ENCODE results near the gene KLC1.

KLC1 gene

DNA sequence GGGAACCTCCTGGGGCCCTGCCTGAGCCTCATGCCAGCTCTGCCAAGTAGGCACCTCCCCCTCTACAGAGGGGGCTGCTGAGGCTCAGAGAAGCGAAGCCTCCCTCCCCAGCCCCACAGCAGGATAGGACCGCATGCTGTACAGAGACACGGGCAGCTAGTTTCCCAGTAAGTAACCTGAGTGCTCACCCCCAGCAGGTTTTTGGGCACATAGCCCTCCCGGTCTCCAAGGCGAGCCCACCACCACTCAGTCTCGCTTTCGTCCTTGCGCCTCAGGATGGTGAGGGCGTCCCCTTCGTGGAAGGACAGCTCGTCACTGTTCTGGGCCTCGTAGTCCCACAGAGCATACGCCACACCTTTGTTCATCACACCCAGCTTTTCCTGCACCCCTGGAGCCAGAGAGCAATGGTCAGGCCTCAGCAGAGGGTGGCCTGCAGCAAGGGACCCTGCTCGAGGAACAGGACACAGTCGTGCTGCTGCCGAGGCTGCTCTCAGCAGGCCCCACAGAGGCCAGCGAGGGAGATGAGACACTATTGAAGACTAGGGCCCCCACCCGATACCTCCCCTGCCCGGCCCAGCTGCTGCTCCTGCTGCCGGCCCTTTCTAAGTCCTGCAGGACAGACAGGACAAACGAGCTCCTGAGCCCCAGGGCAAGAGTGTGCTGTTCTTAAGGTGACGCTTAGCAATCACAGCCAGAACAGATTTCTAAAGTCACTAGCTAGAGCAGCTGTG, 107.0 kb downstream of the KLC1 start:
- DNase-seq (ENCODE audit: low spot score): no peak

DNA sequence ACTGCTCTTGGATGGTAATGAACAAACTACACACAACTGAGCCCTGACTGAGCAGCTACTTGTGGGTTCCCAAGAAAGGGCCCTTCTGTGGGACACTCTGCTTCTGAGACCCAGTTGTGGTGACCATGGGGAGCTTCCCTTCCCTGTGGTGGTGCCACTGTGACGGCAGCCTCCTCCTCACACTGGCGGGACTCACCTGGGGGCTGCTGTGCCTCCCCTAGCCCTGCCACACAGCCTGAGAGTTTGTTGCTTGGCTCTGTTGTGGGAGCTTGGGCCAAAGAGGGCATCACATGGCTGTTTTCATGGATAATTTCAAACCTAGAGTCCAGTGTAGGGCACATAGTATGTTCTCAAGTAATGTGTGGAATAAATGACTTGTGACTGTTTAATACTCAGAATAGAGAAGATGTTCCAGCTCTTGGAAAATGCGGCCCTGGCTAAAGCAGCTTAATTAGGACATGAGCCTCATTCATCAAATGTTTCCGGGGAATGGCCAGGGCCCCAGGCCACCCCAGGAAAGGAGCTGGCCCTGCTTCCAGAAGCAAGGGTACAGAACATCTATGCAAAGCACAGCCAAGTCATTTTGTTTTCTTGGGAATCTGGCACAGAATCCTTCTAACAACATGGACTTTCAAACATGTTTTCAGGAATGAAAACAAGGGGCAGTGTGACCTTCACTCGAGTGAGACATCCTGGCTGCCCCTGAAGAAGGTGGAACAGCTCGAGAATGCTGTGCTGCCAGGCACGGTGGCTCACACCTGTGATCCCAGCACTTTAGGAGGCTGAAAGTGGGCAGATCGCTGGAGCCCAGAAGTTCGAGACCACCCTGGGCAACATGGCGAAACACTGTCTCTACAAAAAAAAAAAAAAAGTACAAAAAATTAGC, 107.8 kb downstream of the KLC1 start:
- DNase-seq (ENCODE audit: low spot score): no peak

DNA sequence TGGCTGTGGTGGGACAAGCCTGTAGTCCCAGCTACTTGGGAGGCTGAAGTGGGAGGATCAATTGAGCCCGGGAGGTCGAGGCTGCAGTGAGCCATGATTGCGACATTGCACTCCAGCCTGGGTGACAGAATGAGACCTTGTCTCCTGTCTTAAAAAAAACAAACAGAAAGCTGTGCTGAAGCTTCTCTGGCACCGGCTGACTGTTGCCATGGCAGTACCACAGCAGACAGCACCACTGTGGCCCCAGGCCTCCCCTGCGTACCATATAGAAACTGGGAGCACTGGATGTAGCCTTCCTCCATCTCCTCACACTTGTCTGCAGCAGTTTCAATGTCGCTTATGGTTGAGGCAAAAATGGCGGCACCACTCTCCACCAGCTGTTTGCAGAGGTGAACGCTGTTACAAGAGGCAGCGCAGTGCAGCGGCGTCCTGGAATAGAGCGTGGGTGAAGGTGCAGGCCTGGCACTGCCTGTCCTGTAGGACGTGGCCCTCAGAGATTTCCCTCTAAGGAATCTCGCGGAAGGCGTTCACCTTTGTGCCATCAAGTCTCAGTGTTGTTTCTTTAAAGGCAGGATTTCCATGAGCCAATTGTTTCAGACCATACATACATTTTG, 108.5 kb downstream of the KLC1 start:
- no peak for DNase-seq (ENCODE audit: low spot score)

DNA sequence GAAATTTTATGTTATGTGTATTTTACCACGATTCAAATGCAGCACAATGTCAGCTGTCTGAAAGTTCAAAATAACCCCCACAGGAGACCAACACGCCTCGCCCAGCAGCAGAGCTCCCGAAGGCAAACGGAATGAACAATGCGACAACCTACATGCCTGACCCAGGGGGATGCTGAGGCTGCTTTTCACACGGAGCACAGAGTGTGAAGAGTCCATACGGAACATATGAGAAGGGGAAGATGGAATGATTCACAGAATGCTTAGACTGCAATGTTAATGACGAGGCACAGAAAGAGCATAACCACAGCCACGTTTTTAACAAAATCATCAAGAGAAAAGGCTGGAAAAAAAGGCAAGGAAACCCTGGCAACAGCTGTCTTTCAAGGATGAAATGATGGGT, 109.2 kb downstream of the KLC1 start:
- no peak for DNase-seq (ENCODE audit: low spot score)

DNA sequence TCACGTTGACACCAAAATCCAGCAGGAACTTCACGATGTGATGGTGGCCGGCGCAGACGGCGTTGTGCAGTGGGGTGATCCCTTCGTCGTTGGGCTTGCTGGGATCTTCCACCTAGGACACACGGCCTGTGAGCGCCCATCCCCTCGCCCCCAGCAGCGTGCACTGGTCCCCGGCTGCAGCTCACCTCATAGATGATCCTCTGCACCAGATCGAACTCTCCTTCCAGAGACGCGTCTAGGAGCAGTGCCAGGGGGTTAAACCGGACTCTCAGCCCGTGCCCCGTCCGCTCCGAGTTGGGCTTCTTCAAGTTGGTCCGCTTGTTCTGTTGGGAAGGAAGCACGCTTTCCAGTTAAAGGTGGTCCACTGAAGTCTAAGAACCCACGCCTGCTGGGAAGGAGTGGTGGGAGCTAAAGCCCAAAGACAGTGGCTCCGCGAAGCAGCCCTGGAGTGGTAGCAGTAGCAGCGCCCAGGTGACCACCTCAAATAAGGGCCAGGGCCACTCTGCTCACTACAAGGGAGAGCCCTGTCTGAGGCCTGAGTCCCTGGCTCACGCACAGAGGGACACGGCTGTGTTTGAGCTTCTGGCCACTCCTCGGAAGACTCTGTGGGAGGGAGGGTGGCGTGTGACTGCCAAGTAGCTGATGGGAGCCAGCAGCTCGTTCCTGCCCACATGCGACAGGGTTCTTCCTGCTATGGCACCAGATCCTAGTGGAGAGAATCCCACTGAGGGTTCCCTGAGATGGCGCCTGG, 109.9 kb downstream of the KLC1 start:
- no peak for DNase-seq (ENCODE audit: low spot score)

DNA sequence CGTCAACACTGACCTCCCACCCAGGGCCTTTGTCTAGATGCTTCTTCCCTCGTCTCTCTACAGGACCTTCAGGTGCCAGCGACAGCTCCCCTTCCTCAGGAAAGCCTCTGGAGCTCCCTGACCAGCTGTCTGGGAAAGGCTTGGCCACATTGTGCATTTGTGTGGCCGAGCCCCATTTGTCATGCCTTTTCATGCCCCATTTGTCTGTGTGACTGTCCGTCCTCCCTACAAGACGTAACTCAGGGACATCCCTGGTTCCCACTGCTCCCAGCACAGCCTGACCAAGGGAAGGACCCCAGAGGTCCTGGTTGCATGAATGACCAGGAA, 110.4 kb downstream of the KLC1 start:
- DNase-seq (ENCODE audit: low spot score): no peak

DNA sequence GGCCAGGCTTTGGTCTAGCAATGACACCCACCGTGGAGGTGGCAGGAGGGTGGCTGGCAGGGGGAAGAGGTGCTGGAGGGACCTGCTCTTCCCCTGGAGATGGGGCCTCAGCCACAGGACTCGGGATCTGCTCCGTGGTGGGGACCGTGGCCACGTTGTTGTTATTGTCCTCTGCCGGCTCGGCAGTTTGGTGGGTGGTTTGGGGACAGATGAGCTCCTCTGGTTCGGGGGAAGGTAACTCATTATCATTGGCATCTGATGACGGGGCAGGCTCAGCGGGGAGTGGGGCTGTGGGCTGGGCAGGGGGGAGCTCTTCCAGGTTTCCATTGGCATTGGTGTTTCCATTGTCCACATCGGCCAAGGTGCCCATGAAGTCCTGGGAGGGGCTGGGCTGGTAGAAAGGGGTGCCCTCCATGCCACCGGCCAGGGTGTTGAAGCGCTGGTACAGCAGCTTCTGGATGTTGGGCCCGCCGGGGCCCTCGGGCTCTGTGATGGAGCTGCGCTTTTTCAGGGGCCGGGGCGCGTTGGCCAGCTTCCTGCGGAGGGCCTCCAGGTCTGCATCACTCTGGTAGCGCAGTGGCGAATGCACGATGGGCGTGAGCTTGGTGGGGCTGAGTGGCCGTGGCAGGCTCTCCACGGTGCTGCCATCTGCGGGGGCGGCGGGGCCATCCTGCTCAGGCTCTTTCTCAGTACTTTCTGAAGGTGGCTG, 110.9 kb downstream of the KLC1 start:
- no peak for DNase-seq (ENCODE audit: low spot score)

DNA sequence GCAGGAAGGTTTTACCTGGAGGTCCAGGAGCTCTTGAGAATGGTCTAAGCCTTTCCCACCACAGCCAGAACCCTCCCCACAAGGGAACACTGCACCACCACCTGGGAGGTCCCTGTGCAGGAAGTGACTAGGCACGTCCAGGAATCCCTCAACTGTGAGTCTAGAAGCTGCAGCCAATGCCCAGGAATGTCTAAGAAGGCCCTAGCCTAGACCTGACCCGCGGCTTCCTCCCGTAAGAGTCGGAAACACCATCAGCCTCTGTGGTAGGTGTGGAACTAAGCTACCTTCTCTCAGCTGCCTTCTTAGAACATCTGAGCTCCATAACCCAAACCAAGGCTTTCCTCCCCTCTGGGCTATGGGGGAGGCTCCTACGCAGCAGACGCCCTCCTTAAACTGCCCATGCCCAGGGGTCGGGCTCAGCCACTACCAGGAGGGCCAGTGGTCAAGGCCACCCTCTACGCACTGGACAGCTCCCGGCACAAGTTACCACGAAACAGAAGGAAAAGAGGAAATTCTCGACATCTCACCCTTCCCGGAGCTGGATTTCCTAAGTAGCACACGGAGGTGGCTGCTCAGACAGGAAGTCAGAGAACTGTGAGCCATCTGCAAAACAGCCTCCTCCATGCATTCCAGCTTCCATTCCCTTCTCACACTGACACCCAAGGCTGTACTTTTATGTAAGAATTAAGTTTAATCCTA, 112.1 kb downstream of the KLC1 start:
- DNase-seq (ENCODE audit: low spot score): no peak

DNA sequence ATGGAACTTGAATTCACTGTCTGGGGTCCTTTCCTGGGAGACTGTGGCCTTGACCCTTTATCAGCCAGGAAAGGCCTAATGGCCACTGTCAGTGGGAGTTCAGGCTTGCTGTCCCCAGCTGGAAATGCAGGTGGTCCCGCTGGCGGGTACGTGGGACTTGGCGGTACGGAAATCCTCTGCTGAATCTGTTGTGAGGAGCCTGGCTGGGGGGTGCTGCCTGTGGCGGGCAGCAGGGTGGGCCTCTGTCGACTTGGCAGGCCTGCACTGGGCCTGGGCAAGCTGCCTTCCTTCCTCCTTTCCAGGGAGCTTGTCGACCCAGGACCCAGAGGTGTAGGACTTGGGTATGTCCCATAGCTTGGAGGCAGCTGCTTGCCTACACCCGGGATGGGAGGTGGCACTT, 112.9 kb downstream of the KLC1 start:
- no peak for DNase-seq (ENCODE audit: low spot score)

DNA sequence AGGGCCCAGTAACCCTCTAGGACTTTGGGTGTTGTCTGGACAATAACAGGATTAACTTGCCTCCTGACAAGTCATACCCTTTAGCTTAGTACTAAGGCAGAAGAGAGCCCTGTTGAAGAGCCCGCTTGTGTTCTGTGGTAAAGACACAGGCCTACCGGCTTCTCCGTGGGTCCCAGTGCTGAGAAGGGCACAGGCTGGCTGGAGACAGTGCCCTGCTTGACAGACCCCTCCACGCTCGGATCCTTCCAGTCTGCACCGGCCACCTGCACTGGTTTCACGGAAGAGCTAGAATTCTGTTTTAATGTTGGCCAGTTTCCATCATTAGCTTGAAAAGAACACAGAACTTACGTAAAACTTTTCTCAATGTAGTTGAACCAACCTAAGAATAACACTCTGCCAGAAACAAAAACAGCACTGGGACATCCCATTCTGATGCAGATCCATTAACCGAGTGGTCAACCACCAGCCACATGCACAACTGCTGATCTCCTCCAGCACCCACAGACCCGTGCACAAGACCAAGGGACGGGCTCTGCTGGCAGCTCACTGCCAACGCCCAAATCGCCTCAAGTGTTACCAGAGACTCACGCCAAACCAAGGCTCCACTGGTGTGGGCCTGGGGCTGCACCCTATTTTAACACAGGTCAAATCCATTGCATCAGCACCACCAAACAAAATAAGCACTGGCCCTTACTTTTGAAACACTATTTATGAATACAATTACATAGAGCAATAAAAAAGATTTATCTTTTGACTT, 113.7 kb downstream of the KLC1 start:
- DNase-seq (ENCODE audit: low spot score): no peak

DNA sequence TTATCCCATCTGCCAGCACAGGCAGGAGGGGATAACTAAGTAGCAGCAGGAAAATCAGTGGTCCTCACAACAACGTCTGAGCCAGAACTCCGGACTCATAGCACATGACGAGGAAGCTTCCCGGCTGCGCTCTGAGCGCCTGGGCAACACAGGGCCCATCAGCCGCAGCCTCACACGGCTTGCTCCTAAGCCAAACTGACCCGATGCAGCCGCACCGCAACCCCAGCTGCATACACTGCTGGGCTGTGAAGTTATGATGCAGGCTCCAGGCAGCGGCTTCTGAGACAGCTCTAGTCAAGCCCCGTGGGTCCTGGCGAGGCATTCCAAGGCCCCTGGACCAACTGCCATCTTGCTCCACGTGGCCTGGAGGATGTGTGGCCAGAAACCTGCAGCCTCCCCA, 114.7 kb downstream of the KLC1 start:
- DNase-seq (ENCODE audit: low spot score): no peak

DNA sequence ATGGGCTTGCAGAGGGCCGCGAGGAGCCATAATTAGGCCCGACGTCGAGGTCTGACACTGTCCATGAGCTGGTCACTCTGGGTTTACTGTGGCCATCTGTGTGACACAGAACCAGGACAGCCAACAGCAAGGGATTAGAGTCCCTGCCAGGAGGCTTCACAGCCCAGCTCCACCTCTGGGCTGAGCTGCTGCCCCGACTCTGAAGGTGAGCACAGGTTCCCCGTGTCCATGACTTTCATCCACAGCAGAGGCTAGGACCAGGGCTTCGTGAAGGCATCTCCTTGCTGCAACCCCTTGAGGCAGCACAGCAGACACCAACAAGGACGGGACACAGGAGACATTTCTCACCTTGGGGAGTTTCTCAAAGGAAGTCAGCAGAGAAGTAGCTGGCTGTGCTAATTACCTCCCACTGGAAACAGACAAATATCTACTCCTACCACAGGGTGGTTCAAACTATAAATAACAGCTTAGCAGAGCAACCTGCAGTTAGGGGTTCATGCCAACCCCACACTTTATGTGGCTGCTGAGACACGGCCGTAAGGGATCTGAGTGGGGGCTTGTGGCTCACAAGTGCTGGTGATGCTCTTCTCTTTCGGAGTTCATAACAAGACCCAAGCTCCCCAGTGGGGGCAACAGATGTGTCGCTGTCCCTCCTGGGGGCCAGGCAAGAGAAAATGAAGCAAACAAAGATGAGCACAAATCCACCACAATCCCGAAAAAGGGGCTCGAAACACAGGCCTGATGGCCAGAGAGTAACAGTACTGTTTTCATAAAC, 115.8 kb downstream of the KLC1 start:
- no peak for DNase-seq (ENCODE audit: low spot score)

DNA sequence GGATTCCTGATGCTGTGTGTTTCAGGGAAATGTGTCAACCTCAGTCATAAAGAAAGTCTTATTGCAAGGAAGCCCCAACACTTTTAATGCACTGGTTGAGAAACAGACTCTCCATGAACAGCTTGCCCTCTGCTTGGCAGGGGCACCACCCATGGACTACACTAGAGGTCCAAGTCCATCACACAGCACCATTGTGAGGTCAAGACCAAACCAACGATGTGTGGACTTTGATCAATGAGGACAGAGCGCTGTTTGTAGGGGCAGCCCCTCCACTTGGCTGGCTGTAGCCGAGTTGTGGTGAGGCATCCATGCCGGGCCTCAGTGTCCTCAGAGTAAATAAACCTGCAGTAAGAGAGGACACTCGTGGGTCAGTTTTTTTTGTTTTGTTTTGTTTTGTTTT, 116.4 kb downstream of the KLC1 start:
- DNase-seq (ENCODE audit: low spot score): no peak

DNA sequence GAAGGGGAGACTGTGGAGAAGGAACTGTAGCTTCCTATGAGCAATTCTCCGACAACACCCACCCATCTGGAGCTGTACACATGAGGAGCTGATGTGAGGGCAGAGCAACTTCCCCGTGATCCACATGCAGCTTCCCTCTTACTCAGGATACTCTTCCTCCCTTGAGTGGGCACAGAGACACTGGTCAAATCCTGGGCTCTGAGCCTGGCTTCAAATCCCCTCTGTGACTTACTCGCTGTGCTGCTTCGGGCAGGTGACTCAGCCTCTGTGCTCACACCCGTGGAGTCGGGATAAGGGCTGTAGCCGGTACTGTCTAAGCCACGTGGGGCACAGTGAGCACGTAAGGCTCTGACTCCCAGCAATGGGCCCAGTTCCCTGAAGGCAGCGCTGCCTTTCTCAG, 117.7 kb downstream of the KLC1 start:
- DNase-seq (ENCODE audit: low spot score): no peak

DNA sequence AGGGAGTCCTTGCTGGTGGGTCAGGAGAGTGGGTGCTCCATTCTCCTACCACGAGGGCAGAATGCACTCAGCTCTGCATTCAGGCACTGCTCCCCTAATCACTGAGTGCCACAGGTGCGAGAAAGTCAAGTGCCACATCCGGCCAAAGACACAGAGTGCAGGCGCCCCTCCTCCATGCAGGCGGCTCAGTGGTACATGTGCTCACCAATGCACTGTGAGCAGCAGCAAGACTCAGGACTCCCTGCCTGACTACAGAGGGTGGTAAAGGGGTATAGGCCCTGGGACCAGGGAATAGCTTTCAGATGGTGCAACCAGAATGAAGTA, 119.5 kb downstream of the KLC1 start:
- DNase-seq (ENCODE audit: low spot score): no peak

DNA sequence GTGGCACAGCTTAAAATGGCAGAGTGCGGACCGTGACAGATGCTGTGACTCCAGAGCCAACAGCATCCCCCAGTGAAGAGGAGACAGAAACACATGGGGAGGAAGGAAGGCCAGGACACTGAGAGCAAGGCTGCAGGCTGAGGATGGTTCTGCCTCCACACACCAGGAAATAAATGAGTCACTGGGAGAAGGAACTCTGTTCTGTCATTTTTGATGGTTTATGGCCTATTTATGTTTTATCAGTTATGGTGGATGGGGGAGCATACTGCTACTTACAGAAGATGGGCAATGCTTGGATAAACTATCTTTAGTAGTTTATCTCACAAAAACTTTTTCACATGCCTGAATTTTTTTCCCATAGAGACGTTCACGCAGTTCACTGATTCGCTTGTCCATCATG, 120.4 kb downstream of the KLC1 start:
- DNase-seq (ENCODE audit: low spot score): no peak

DNA sequence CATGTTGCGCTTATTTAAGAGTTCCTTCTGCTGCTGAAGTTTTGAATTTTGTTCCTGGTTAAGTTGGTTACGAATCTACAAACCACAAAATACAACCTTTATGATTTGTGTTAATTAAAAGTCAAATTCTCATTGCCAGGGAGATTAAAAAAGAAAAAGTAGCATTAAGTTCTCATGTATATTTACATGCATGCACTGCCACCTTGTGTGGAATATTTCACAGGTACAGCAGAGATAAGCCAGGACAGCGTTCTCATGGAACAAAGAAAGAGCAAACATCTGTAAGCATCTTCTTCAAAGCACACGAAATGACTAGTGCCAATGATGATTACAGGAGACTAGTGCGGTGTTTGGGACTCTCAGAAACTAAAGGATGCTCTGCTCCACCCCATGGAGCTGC, 120.8 kb downstream of the KLC1 start:
- DNase-seq (ENCODE audit: low spot score): no peak
